ENCODE data around the gene EPC2.

DNA sequence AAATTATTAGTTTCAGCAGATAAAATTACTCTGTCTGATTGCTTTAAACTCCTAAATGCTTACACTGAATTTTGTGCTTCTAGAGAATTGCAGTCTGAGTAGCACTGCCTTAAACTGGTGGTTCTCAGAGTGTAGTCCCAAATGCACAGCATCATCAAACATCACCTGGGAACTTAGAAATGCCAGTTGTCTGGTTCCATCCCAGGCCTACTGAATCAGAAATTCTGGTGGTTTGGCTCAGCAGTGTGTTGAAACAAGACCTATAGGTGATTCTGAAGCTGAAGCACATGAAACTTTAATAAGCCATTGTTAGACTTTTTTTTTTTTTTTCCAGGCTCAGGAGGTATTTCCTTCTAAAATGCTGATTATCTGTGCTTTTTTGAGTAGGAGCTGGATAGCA lies 22.0 kb downstream of the EPC2 start:
- TF ChIP-seq POLR2AphosphoS5 (IDR thresholded peaks at IDR 0.05; ENCODE audit: low read depth, low read length): no peak
- TF ChIP-seq RXRA (IDR thresholded peaks at IDR 0.05; ENCODE audit: borderline replicate concordance, low read depth): no peak
- TF ChIP-seq RCOR1 (IDR thresholded peaks at IDR 0.05; ENCODE audit: low read length): no peak
- TF ChIP-seq, protein P1, sequence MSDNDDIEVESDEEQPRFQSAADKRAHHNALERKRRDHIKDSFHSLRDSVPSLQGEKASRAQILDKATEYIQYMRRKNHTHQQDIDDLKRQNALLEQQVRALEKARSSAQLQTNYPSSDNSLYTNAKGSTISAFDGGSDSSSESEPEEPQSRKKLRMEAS (IDR thresholded peaks at IDR 0.05; ENCODE audit: low read depth): no peak
- no peak for TF ChIP-seq FOXM1 (IDR thresholded peaks at IDR 0.05; ENCODE audit: low read depth)
- TF ChIP-seq, protein P2, sequence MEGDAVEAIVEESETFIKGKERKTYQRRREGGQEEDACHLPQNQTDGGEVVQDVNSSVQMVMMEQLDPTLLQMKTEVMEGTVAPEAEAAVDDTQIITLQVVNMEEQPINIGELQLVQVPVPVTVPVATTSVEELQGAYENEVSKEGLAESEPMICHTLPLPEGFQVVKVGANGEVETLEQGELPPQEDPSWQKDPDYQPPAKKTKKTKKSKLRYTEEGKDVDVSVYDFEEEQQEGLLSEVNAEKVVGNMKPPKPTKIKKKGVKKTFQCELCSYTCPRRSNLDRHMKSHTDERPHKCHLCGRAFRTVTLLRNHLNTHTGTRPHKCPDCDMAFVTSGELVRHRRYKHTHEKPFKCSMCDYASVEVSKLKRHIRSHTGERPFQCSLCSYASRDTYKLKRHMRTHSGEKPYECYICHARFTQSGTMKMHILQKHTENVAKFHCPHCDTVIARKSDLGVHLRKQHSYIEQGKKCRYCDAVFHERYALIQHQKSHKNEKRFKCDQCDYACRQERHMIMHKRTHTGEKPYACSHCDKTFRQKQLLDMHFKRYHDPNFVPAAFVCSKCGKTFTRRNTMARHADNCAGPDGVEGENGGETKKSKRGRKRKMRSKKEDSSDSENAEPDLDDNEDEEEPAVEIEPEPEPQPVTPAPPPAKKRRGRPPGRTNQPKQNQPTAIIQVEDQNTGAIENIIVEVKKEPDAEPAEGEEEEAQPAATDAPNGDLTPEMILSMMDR (IDR thresholded peaks at IDR 0.05): no peak
